ENCODE data around the gene FOXP1.

GRCh38 chr3:71304684-71305083 is 278.8 kb downstream of the FOXP1 start:
- no peak for TF ChIP-seq ARNT (IDR thresholded peaks at IDR 0.05)
- TF ChIP-seq FOXA1 (IDR thresholded peaks at IDR 0.05): no peak
- no peak for TF ChIP-seq BHLHE40 (IDR thresholded peaks at IDR 0.05; ENCODE audit: borderline replicate concordance)
- no peak for TF ChIP-seq NFRKB (IDR thresholded peaks at IDR 0.05)
- TF ChIP-seq HDGF (IDR thresholded peaks at IDR 0.05; ENCODE audit: borderline replicate concordance): no peak
- TF ChIP-seq SP1 (IDR thresholded peaks at IDR 0.05): no peak
- TF ChIP-seq SUZ12 (IDR thresholded peaks at IDR 0.05): no peak
- no peak for TF ChIP-seq FOXM1 (IDR thresholded peaks at IDR 0.05; ENCODE audit: borderline replicate concordance)
- no peak for TF ChIP-seq PKNOX1 (IDR thresholded peaks at IDR 0.05)
- TF ChIP-seq L3MBTL2 (conservative IDR thresholded peaks at IDR 0.05): no peak
- no peak for TF ChIP-seq TARDBP (IDR thresholded peaks at IDR 0.05)
- TF ChIP-seq ZNF384 (IDR thresholded peaks at IDR 0.05): no peak
- no peak for TF ChIP-seq CTBP1 (IDR thresholded peaks at IDR 0.05; ENCODE audit: borderline replicate concordance)
- no peak for TF ChIP-seq FOXK2 (IDR thresholded peaks at IDR 0.05)

All from HEK293T (cell line).